HEK293 (cell line): ENCODE data around the gene PPP1R1B.

ENCODE experiments used
- CTCF ChIA-PET: fragments of 350-600 bp; formaldehyde crosslinking; extraction: SDS; loops from one replicate; lab custom pipeline; 2021; ENCODE audit warnings: antibody characterized with exemption; lab: Yijun Ruan, JAX
- POLR2A ChIA-PET: fragments of 300-600 bp; formaldehyde crosslinking; extraction: SDS; loops from one replicate; lab custom pipeline; 2020; ENCODE audit warnings: antibody characterized with exemption, inconsistent platforms; lab: Yijun Ruan, JAX
- H3K27ac ChIP-seq: fragments of 200-500 bp; sonication (Bioruptor generic); 2 replicates; pipeline ENCODE4 v1.5.1; 2014; ENCODE audit warnings: low read depth, low read length, control low read depth, inconsistent platforms; ENCODE audit errors: extremely low read depth
- H3K36me3 ChIP-seq, 2 experiments: fragments of 200-500 bp in 1 of 2; sonication (Bioruptor generic) in 1 of 2; 1 replicate in 1 of 2; 2 replicates in 1 of 2; pipeline ENCODE4 v1.5.1; 2014 to 2017; ENCODE audit warnings: inconsistent platforms in 2 of 2, low read length in 2 of 2; ENCODE audit not compliant: control insufficient read depth in 2 of 2, insufficient read depth in 1 of 2
- H3K4me1 ChIP-seq: fragments of 200-500 bp; sonication (Bioruptor generic); 2 replicates; pipeline ENCODE4 v1.5.1; 2014; ENCODE audit warnings: mild to moderate bottlenecking, low read length, inconsistent platforms; ENCODE audit not compliant: control insufficient read depth, insufficient read depth
- H3K4me3 ChIP-seq: 2 replicates; pipeline ENCODE4 v1.5.1; 2011; ENCODE audit warnings: low read depth, mild to moderate bottlenecking, control low read depth, low read length, moderate library complexity
- H3K9me3 ChIP-seq: fragments of 200-500 bp; sonication (Bioruptor generic); 2 replicates; pipeline ENCODE4 v1.5.1; 2014; ENCODE audit warnings: low read depth, low read length, inconsistent platforms; ENCODE audit not compliant: control insufficient read depth, insufficient read depth
- BCL11A ChIP-seq: fragments of 450-650 bp; formaldehyde crosslinking; IDR thresholded peaks from 2 replicates; pipeline ENCODE4 v1.5.1; 2016; ENCODE audit warnings: low read depth, missing biosample characterization, missing genetic modification characterization
- BCL11B ChIP-seq: fragments of 450-650 bp; formaldehyde crosslinking; IDR thresholded peaks from 2 replicates; pipeline ENCODE4 v1.5.1; 2016; ENCODE audit warnings: low read depth, missing biosample characterization, missing genetic modification characterization
- EGR2 ChIP-seq: fragments of 450-650 bp; formaldehyde crosslinking; IDR thresholded peaks from 2 replicates; pipeline ENCODE4 v1.5.1; 2016; ENCODE audit warnings: low read depth, missing biosample characterization, missing genetic modification characterization
- FEZF1 ChIP-seq: fragments of 450-650 bp; formaldehyde crosslinking; IDR thresholded peaks from 2 replicates; pipeline ENCODE4 v1.5.1; 2016; ENCODE audit warnings: missing biosample characterization, missing genetic modification characterization
- GLIS2 ChIP-seq: fragments of 450-650 bp; formaldehyde crosslinking; IDR thresholded peaks from 2 replicates; pipeline ENCODE4 v1.5.1; 2016; ENCODE audit warnings: missing biosample characterization, missing genetic modification characterization
- KLF10 ChIP-seq: fragments of 450-650 bp; IDR thresholded peaks from 2 replicates; pipeline ENCODE4 v1.5.1; 2018; ENCODE audit warnings: missing biosample characterization, mild to moderate bottlenecking, missing genetic modification characterization
- KLF9 ChIP-seq: fragments of 450-650 bp; formaldehyde crosslinking; IDR thresholded peaks from 2 replicates; pipeline ENCODE4 v1.5.1; 2016; ENCODE audit warnings: missing biosample characterization, missing genetic modification characterization, low read depth
- SP7 ChIP-seq: fragments of 450-650 bp; formaldehyde crosslinking; IDR thresholded peaks from 2 replicates; pipeline ENCODE4 v1.5.1; 2016; ENCODE audit warnings: missing biosample characterization, missing genetic modification characterization
- WT1 ChIP-seq: fragments of 450-650 bp; formaldehyde crosslinking; IDR thresholded peaks from 2 replicates; pipeline ENCODE4 v1.5.1; 2016; ENCODE audit warnings: missing biosample characterization, missing genetic modification characterization
- ZBTB7A ChIP-seq: fragments of 450-650 bp; formaldehyde crosslinking; IDR thresholded peaks from 2 replicates; pipeline ENCODE4 v1.5.1; 2016; ENCODE audit warnings: low read depth, missing biosample characterization, missing genetic modification characterization
- ZEB2 ChIP-seq: fragments of 450-650 bp; formaldehyde crosslinking; IDR thresholded peaks from 2 replicates; pipeline ENCODE4 v1.5.1; 2016; ENCODE audit warnings: missing biosample characterization, missing genetic modification characterization
- ZFP69B ChIP-seq: fragments of 450-650 bp; formaldehyde crosslinking; IDR thresholded peaks from 2 replicates; pipeline ENCODE4 v1.5.1; 2016; ENCODE audit warnings: missing biosample characterization, missing genetic modification characterization
- ZNF121 ChIP-seq: fragments of 450-650 bp; formaldehyde crosslinking; IDR thresholded peaks from 2 replicates; pipeline ENCODE4 v1.5.1; 2016; ENCODE audit warnings: missing biosample characterization, missing genetic modification characterization
- ZNF184 ChIP-seq: fragments of 450-650 bp; IDR thresholded peaks from 2 replicates; pipeline ENCODE4 v1.5.1; 2018; ENCODE audit warnings: missing biosample characterization, mild to moderate bottlenecking, missing genetic modification characterization
- ZNF202 ChIP-seq: fragments of 450-650 bp; formaldehyde crosslinking; IDR thresholded peaks from 2 replicates; pipeline ENCODE4 v1.5.1; 2016; ENCODE audit warnings: missing biosample characterization, missing genetic modification characterization, borderline replicate concordance
- ZNF223 ChIP-seq: fragments of 450-650 bp; formaldehyde crosslinking; IDR thresholded peaks from 2 replicates; pipeline ENCODE4 v1.5.1; 2016; ENCODE audit warnings: missing biosample characterization, missing genetic modification characterization
- ZNF24 ChIP-seq: fragments of 450-650 bp; formaldehyde crosslinking; IDR thresholded peaks from 2 replicates; pipeline ENCODE4 v1.5.1; 2016; ENCODE audit warnings: missing biosample characterization, missing genetic modification characterization
- ZNF37A ChIP-seq: fragments of 450-650 bp; IDR thresholded peaks from 2 replicates; pipeline ENCODE4 v1.5.1; 2018; ENCODE audit warnings: missing biosample characterization, missing genetic modification characterization
- ZNF404 ChIP-seq: fragments of 450-650 bp; formaldehyde crosslinking; IDR thresholded peaks from 2 replicates; pipeline ENCODE4 v1.5.1; 2017; ENCODE audit warnings: missing biosample characterization, missing genetic modification characterization
- ZNF426 ChIP-seq: fragments of 450-650 bp; formaldehyde crosslinking; IDR thresholded peaks from 2 replicates; pipeline ENCODE4 v1.5.1; 2017; ENCODE audit warnings: missing biosample characterization, missing genetic modification characterization, mild to moderate bottlenecking, inconsistent platforms, moderate library complexity
- ZNF501 ChIP-seq: fragments of 450-650 bp; formaldehyde crosslinking; IDR thresholded peaks from 2 replicates; pipeline ENCODE4 v1.5.1; 2016; ENCODE audit warnings: missing biosample characterization, missing genetic modification characterization
- ZNF510 ChIP-seq: fragments of 450-650 bp; formaldehyde crosslinking; IDR thresholded peaks from 2 replicates; pipeline ENCODE4 v1.5.1; 2018; ENCODE audit warnings: mild to moderate bottlenecking, missing genetic modification characterization, missing biosample characterization; ENCODE audit not compliant: insufficient replicate concordance
- ZNF549 ChIP-seq: fragments of 450-650 bp; IDR thresholded peaks from 2 replicates; pipeline ENCODE4 v1.5.1; 2018; ENCODE audit warnings: missing biosample characterization, missing genetic modification characterization, mild to moderate bottlenecking, inconsistent platforms, moderate library complexity
- ZNF629 ChIP-seq: fragments of 450-650 bp; formaldehyde crosslinking; IDR thresholded peaks from 2 replicates; pipeline ENCODE4 v1.5.1; 2017; ENCODE audit warnings: missing biosample characterization, missing genetic modification characterization
- ZNF776 ChIP-seq: fragments of 450-650 bp; formaldehyde crosslinking; IDR thresholded peaks from 2 replicates; pipeline ENCODE4 v1.5.0; 2017; ENCODE audit warnings: missing biosample characterization, missing genetic modification characterization, borderline replicate concordance
- TF ChIP-seq, protein P1 (sequence below): fragments of 450-650 bp; formaldehyde crosslinking; IDR thresholded peaks from 2 replicates; pipeline ENCODE4 v1.5.1; 2016; ENCODE audit warnings: missing biosample characterization, missing genetic modification characterization
- TF ChIP-seq, protein P2 (sequence below): sonication (generic); formaldehyde crosslinking; IDR thresholded peaks from 2 replicates; pipeline ENCODE4 v1.8.1; 2022; ENCODE audit warnings: mild to moderate bottlenecking, moderate library complexity, missing genetic modification reagents
- TF ChIP-seq, protein P3 (sequence below): fragments of 450-650 bp; formaldehyde crosslinking; IDR thresholded peaks from 2 replicates; pipeline ENCODE4 v1.5.1; 2016; ENCODE audit warnings: missing biosample characterization, missing genetic modification characterization, low read depth
- TF ChIP-seq, protein P4 (sequence below): fragments of 450-650 bp; formaldehyde crosslinking; IDR thresholded peaks from 2 replicates; pipeline ENCODE4 v1.5.1; 2017; ENCODE audit warnings: missing biosample characterization, mild to moderate bottlenecking, missing genetic modification characterization, moderate library complexity
- TF ChIP-seq, protein P5 (sequence below): fragments of 450-650 bp; formaldehyde crosslinking; IDR thresholded peaks from 2 replicates; pipeline ENCODE4 v1.5.1; 2016; ENCODE audit warnings: missing biosample characterization, missing genetic modification characterization

Gene PPP1R1B

DNA sequence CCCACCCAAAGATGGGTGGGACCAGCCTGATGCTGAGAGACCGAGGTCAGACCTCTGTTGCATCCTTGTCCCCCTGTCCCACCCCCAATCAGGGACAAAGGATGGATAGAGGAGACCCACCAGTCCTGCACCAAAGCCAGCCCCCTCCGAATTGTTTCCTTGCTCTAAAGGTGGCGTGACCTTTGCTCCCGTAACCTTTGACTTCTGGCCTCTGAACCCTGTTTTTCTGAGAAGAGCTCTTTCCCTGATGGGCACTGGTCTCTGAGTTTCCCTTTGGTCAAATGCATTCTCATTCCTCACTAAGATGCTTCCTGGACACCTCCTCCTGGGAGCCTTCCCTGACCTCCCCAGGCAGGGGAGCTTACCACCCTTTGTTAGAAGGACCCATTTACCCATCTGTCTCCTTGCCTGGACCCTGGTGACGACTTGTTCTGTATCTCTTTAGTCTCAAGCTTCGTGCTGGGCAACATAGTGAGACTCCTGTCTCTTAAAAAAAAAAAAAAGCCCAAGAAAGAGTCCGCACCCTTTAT lies 13.8 kb upstream of the PPP1R1B start:
- Histone ChIP-seq H3K4me1 (peaks cover 6% of the 10 kb centered on the region; the same call in 1 of the 2 replicates), H3K36me3 (no peaks in the 10 kb centered on the region), H3K9me3 (no peaks in the 10 kb centered on the region), H3K4me3 (no peak overlapping the region), H3K27ac (no peak overlapping the region)
- ChIA-PET CTCF (interaction anchor here (0.6 to 4.0 kb wide), 4 partner anchors 8 to 42 kb away, joined by 3 to 39 read pairs (median 11); no protein-coding TSS in a partner anchor), POLR2A (interaction anchor here (0.6 kb wide), 1 partner anchor 32 kb away, joined by 11 read pairs; no protein-coding TSS in a partner anchor)
- no peak for TF ChIP-seq ZNF776 (tag by site-specific recombination)
- TF ChIP-seq, protein P1, sequence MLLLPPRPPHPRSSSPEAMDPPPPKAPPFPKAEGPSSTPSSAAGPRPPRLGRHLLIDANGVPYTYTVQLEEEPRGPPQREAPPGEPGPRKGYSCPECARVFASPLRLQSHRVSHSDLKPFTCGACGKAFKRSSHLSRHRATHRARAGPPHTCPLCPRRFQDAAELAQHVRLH (tag by site-specific recombination) = no peak
- peak; percentile 41; the same call in 1 of the 2 replicates for TF ChIP-seq ZNF121 (tag by site-specific recombination)
- no peak for TF ChIP-seq ZNF426 (tag by site-specific recombination)
- TF ChIP-seq ZBTB7A = 0 out of 2 replicates have a peak, but pooled peaks have one; percentile 7
- peak; percentile 94 for TF ChIP-seq BCL11B (tag by site-specific recombination)
- no peak for TF ChIP-seq ZNF501 (tag by site-specific recombination)
- TF ChIP-seq, protein P2, sequence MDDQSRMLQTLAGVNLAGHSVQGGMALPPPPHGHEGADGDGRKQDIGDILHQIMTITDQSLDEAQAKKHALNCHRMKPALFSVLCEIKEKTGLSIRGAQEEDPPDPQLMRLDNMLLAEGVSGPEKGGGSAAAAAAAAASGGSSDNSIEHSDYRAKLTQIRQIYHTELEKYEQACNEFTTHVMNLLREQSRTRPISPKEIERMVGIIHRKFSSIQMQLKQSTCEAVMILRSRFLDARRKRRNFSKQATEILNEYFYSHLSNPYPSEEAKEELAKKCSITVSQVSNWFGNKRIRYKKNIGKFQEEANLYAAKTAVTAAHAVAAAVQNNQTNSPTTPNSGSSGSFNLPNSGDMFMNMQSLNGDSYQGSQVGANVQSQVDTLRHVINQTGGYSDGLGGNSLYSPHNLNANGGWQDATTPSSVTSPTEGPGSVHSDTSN (CRISPR knock-in tag) = no peak
- peak; percentile 93 for TF ChIP-seq BCL11A (tag by site-specific recombination)
- TF ChIP-seq GLIS2 (tag by site-specific recombination) = 0 out of 2 replicates have a peak, but pooled peaks have one; percentile 18
- TF ChIP-seq ZNF184 (tag by site-specific recombination) = no peak
- no peak for TF ChIP-seq EGR2 (tag by site-specific recombination)
- TF ChIP-seq, protein P3, sequence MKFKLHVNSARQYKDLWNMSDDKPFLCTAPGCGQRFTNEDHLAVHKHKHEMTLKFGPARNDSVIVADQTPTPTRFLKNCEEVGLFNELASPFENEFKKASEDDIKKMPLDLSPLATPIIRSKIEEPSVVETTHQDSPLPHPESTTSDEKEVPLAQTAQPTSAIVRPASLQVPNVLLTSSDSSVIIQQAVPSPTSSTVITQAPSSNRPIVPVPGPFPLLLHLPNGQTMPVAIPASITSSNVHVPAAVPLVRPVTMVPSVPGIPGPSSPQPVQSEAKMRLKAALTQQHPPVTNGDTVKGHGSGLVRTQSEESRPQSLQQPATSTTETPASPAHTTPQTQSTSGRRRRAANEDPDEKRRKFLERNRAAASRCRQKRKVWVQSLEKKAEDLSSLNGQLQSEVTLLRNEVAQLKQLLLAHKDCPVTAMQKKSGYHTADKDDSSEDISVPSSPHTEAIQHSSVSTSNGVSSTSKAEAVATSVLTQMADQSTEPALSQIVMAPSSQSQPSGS (tag by site-specific recombination) = no peak
- no peak for TF ChIP-seq ZNF629 (tag by site-specific recombination)
- TF ChIP-seq KLF10 (tag by site-specific recombination) = no peak
- TF ChIP-seq WT1 (tag by site-specific recombination) = no peak
- no peak for TF ChIP-seq ZNF202 (tag by site-specific recombination)
- no peak for TF ChIP-seq FEZF1 (tag by site-specific recombination)
- TF ChIP-seq ZEB2 (tag by site-specific recombination) = no peak
- TF ChIP-seq ZNF404 (tag by site-specific recombination) = no peak

DNA sequence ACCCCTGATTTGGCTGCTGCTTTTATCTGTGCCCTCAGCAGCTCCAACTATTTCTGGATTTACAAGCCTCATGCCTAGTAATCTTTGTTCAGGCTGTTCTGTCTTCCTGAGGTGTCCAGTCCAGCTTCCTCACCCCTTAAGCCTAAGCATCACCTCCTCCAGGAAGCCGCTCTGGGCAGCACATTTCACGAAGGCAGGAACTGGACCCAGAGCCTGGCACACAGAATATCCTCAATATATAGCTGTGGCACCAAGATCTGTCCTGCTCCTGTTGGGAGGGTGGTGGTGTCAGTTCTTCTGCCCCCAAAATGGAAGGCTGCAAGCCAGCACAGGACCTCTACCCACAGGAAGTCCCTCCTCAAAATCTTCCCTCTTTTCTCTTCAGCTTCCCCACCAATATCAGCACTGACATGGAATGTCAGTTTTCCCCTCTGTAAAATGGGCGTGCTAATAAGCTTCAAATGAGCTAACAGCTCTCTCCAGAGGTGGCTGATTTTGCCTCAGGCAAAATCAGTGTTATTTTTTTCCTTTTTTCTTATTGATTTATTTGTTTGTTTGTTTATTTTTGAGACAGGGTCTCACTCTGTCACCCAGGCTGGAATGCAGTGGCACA lies 12.1 kb upstream of the PPP1R1B start:
- CTCF ChIA-PET = interaction anchor here (0.7 to 2.8 kb wide), 5 partner anchors 9 to 68 kb away, joined by 3 to 18 read pairs (median 6); no protein-coding TSS in a partner anchor
- Histone ChIP-seq H3K4me3 (no peak overlapping the region), H3K4me1 (peaks cover 4% of the 10 kb centered on the region), H3K36me3 (no peaks in the 10 kb centered on the region), H3K9me3 (no peaks in the 10 kb centered on the region), H3K27ac (no peak overlapping the region)
- POLR2A ChIA-PET = interaction anchor here (0.5 to 0.7 kb wide), 2 partner anchors 40 to 360 kb away, joined by 3 to 5 read pairs; no protein-coding TSS in a partner anchor
- TF ChIP-seq ZNF549 (tag by site-specific recombination) (no peak), ZNF404 (tag by site-specific recombination) (no peak), ZNF37A (tag by site-specific recombination) (no peak), ZNF510 (tag by site-specific recombination) (no peak), KLF9 (no peak), ZNF24 (tag by site-specific recombination) (no peak), ZFP69B (tag by site-specific recombination) (no peak), ZNF223 (no peak), SP7 (tag by site-specific recombination) (no peak)
- TF ChIP-seq, protein P4, sequence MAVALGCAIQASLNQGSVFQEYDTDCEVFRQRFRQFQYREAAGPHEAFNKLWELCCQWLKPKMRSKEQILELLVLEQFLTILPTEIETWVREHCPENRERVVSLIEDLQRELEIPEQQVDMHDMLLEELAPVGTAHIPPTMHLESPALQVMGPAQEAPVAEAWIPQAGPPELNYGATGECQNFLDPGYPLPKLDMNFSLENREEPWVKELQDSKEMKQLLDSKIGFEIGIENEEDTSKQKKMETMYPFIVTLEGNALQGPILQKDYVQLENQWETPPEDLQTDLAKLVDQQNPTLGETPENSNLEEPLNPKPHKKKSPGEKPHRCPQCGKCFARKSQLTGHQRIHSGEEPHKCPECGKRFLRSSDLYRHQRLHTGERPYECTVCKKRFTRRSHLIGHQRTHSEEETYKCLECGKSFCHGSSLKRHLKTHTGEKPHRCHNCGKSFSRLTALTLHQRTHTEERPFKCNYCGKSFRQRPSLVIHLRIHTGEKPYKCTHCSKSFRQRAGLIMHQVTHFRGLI (tag by site-specific recombination) = no peak
- TF ChIP-seq, protein P5, sequence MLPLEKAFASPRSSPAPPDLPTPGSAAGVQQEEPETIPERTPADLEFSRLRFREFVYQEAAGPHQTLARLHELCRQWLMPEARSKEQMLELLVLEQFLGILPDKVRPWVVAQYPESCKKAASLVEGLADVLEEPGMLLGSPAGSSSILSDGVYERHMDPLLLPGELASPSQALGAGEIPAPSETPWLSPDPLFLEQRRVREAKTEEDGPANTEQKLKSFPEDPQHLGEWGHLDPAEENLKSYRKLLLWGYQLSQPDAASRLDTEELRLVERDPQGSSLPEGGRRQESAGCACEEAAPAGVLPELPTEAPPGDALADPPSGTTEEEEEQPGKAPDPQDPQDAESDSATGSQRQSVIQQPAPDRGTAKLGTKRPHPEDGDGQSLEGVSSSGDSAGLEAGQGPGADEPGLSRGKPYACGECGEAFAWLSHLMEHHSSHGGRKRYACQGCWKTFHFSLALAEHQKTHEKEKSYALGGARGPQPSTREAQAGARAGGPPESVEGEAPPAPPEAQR (tag by site-specific recombination) = no peak
